Esophagus muscularis mucosa (tissue), 4 donors: Measurements from ENCODE around the gene VAMP1.

ENCODE experiments used
- EP300 ChIP-seq: sonication (generic); formaldehyde crosslinking; IDR thresholded peaks from one replicate; pipeline ENCODE4 v1.6.1; 2017; ENCODE audit warnings: antibody characterized with exemption
- POLR2A ChIP-seq: fragments of 450-650 bp; IDR thresholded peaks from one replicate; pipeline ENCODE4 v1.6.1; 2017; ENCODE audit warnings: antibody characterized with exemption, moderate library complexity, mild to moderate bottlenecking, low read depth
- POLR2AphosphoS5 ChIP-seq, 2 donors: sonication (generic); formaldehyde crosslinking; IDR thresholded peaks; one replicate each; pipeline ENCODE4 v1.6.1; 2017; ENCODE audit warnings: antibody characterized with exemption in 2 of 2
- TF ChIP-seq, protein P1 (sequence below), 3 experiments: fragments of 200-600 bp in 2 of 3; fragments of 450-650 bp in 1 of 3; sonication (generic) in 2 of 3; IDR thresholded peaks; one replicate each; pipeline ENCODE4 v1.5.1; 2017 to 2019; ENCODE audit warnings: antibody characterized with exemption in 3 of 3, mild to moderate bottlenecking in 2 of 3, moderate library complexity in 1 of 3

DNA sequence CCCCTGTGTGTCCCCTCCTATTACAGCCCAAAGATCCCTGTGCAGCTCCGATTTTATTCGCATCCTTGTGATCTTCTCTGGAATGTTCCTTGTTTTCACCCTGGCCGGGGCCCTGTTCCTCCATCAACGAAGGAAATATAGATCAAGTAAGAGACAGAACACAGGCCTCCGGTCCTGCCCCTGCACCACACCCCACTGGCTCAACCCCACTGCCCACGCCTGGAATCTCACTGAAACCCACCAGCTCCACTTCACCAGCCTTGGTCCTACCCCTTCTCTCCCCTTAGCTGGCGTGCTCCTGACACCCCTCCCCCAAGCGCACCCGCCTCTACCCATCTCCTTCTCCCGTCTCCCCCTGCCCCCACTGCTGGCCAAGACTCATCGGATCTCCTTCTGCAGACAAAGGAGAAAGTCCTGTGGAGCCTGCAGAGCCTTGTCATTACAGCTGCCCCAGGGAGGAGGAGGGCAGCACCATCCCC lies 19.6 kb downstream of the VAMP1 start:
- no peak for TF ChIP-seq POLR2A
- TF ChIP-seq, protein P1, sequence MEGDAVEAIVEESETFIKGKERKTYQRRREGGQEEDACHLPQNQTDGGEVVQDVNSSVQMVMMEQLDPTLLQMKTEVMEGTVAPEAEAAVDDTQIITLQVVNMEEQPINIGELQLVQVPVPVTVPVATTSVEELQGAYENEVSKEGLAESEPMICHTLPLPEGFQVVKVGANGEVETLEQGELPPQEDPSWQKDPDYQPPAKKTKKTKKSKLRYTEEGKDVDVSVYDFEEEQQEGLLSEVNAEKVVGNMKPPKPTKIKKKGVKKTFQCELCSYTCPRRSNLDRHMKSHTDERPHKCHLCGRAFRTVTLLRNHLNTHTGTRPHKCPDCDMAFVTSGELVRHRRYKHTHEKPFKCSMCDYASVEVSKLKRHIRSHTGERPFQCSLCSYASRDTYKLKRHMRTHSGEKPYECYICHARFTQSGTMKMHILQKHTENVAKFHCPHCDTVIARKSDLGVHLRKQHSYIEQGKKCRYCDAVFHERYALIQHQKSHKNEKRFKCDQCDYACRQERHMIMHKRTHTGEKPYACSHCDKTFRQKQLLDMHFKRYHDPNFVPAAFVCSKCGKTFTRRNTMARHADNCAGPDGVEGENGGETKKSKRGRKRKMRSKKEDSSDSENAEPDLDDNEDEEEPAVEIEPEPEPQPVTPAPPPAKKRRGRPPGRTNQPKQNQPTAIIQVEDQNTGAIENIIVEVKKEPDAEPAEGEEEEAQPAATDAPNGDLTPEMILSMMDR (IDR thresholded peaks at IDR 0.05) = no peak
- TF ChIP-seq POLR2AphosphoS5 (IDR thresholded peaks at IDR 0.05) = no peak
- TF ChIP-seq EP300 = no peak
